Parathyroid adenoma (tissue), 2 donors: Measurements from ENCODE around the gene PXDN.

ENCODE experiments used
- H2AFZ ChIP-seq: fragments of 300-600 bp; sonication (generic); one replicate; pipeline ENCODE4 v1.7.0; 2017; ENCODE audit warnings: antibody characterized with exemption, mild to moderate bottlenecking
- H3K27ac ChIP-seq: fragments of 300-600 bp; sonication (generic); one replicate; pipeline ENCODE4 v1.7.0; 2017
- H3K27me3 ChIP-seq: fragments of 300-600 bp; sonication (generic); one replicate; pipeline ENCODE4 v1.7.0; 2017; ENCODE audit warnings: low read length; ENCODE audit not compliant: control insufficient read depth, insufficient read depth
- H3K36me3 ChIP-seq: fragments of 300-600 bp; sonication (generic); one replicate; pipeline ENCODE4 v1.7.0; 2017; ENCODE audit warnings: low read length; ENCODE audit not compliant: control insufficient read depth, insufficient read depth
- H3K4me1 ChIP-seq: fragments of 300-600 bp; sonication (generic); one replicate; pipeline ENCODE4 v1.7.0; 2017; ENCODE audit warnings: control low read depth
- H3K4me2 ChIP-seq: fragments of 300-600 bp; sonication (generic); one replicate; pipeline ENCODE4 v1.7.0; 2017; ENCODE audit warnings: low read length
- H3K4me3 ChIP-seq: fragments of 300-600 bp; sonication (generic); one replicate; pipeline ENCODE4 v1.7.0; 2017; ENCODE audit warnings: low read depth, low read length
- H3K79me2 ChIP-seq: fragments of 300-600 bp; sonication (generic); one replicate; pipeline ENCODE4 v1.7.0; 2017; ENCODE audit warnings: control low read depth
- H3K9ac ChIP-seq: fragments of 300-600 bp; sonication (generic); one replicate; pipeline ENCODE4 v1.7.0; 2017; ENCODE audit warnings: mild to moderate bottlenecking
- H3K9me3 ChIP-seq: fragments of 300-600 bp; sonication (generic); one replicate; pipeline ENCODE4 v1.7.0; 2017; ENCODE audit warnings: low read length; ENCODE audit not compliant: control insufficient read depth
- CTCF ChIP-seq: fragments of 300-600 bp; sonication (generic); IDR thresholded peaks from one replicate; pipeline ENCODE4 v1.7.0; 2017; ENCODE audit warnings: antibody characterized with exemption, mild to moderate bottlenecking
- donor health status: primary hyperparathyroidism.

Gene PXDN

DNA sequence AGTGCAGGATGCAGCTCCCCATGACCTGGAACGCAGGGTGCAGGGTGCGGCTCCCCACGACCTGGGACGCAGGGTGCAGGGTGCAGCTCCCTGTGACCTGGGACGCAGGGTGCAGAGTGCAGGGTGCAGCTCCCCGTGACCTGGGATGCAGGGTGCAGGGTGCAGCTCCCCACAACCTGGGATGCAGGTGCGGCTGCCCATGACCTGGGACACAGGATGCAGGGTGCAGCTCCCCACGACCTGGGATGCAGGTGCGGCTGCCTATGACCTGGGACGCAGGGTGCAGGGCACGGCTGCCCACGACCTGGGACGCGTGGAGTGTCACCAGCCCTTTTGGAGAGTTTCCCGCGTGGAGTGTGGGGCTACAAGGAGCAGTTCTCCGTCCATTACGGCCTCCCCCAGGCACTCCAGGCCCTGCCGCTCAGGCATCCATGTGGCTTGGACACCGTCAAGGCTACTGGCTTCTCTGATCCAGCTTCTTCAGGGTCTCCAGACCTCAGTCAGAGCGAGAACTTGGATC, 38.7 kb downstream of the PXDN start:
- no peaks in the 10 kb centered on the region for H3K79me2 ChIP-seq
- no peaks in the 10 kb centered on the region for H3K4me1 ChIP-seq
- no peak overlapping the region for H2AFZ ChIP-seq
- no peak overlapping the region for H3K9ac ChIP-seq
- TF ChIP-seq CTCF, result no peak
- H3K27me3 ChIP-seq, result no peaks in the 10 kb centered on the region
- no peak overlapping the region for H3K4me2 ChIP-seq
- no peak overlapping the region for H3K27ac ChIP-seq
- no peak overlapping the region for H3K4me3 ChIP-seq
- H3K9me3 ChIP-seq, result no peaks in the 10 kb centered on the region
- H3K36me3 ChIP-seq, result no peaks in the 10 kb centered on the region

DNA sequence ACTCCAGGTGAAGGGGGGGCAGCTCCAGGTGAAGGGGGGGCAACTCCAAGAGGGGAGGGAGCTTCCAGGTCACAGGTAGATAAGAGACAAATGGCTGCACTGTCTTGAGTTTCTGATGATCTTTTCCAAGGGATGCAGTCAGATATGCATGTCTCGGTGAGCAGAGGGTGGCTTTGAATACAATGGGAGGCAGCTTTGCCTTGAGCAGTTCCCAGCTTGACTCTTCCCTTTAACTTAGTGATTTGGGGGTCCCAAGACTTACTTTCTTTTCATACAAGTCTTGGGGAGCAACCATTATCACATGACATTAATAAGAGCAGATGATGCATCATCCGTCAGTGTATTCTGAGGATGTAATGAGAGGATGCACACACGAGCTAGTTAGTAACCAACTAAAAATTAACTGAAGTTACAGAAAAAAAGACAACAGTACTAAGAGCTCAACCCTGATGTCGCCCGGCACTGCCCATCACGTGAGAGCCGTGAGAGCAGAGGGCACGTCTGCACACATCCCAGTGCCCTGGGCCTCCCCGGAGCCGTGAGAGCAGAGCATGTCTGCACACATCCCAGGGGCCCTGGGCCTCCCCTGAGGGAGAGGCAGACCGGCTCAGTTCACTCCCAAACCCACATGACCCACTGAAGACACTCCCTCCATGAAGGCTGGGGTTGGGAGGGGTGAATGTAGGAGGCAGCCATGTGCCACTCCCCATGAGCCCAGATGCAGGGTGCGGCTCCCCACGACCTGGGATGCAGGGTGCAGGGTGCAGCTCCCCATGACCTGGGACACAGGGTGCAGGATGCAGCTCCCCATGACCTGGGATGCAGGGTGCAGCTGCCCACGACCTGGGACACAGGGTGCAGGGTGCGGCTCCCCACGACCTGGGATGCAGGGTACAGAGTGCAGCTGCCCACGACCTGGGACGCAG, 39.4 kb downstream of the PXDN start:
- H3K36me3 ChIP-seq, result no peaks in the 10 kb centered on the region
- no peak for TF ChIP-seq CTCF
- no peak overlapping the region for H3K4me3 ChIP-seq

DNA sequence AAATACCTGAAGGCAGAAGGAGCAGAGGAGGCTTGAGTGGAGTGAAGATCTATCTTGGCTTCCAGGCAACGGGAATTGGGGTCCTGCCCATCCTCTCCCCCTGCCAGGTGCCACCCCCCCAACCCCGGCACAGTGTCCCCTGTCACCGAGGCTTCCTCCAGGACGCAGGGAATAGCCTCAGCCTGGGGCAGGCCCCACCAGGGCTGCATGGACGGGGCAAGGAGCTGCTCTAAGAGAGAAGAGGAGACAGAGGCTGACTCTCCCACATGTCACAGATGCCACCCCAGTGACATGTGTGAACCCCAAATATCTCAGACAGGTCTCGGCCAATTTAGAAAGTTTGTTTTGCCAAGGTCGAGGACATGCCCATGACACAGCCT, 42.1 kb downstream of the PXDN start:
- no peaks in the 10 kb centered on the region for H3K27me3 ChIP-seq
- no peak overlapping the region for H3K9ac ChIP-seq
- H3K36me3 ChIP-seq, result no peaks in the 10 kb centered on the region
- TF ChIP-seq CTCF, result no peak
- no peak overlapping the region for H3K27ac ChIP-seq
- no peaks in the 10 kb centered on the region for H3K9me3 ChIP-seq
- H3K4me1 ChIP-seq, result no peaks in the 10 kb centered on the region
- no peak overlapping the region for H3K4me3 ChIP-seq
- H2AFZ ChIP-seq, result no peak overlapping the region
- no peaks in the 10 kb centered on the region for H3K79me2 ChIP-seq
- no peak overlapping the region for H3K4me2 ChIP-seq

More for the DNA sequence above, 39.4 kb downstream of the PXDN start:
- no peak overlapping the region for H2AFZ ChIP-seq
- H3K79me2 ChIP-seq, result no peaks in the 10 kb centered on the region
- H3K4me1 ChIP-seq, result no peaks in the 10 kb centered on the region
- no peak overlapping the region for H3K4me2 ChIP-seq
- no peaks in the 10 kb centered on the region for H3K9me3 ChIP-seq
- no peak overlapping the region for H3K27ac ChIP-seq
- no peak overlapping the region for H3K9ac ChIP-seq
- no peaks in the 10 kb centered on the region for H3K27me3 ChIP-seq

GRCh38 chr2:1701556-1702185, 42.6 kb downstream of the PXDN start:
- no peak overlapping the region for H2AFZ ChIP-seq

More at GRCh38 chr2:1701556-1702185, 42.6 kb downstream of the PXDN start:
- Histone ChIP-seq H3K4me2 (no peak overlapping the region), H3K36me3 (no peaks in the 10 kb centered on the region), H3K27me3 (no peaks in the 10 kb centered on the region), H3K4me1 (no peaks in the 10 kb centered on the region), H3K4me3 (no peak overlapping the region), H3K79me2 (no peaks in the 10 kb centered on the region), H3K27ac (no peak overlapping the region), H3K9me3 (no peaks in the 10 kb centered on the region), H3K9ac (no peak overlapping the region)
- TF ChIP-seq CTCF, result no peak
